Cardiac fibroblast (primary cell): ENCODE measurements around the gene TNS3.

Source experiments
- DNase-seq, 2 donors: peaks; one replicate each; pipeline versions ENCODE4 v3.0.0 to v3.0.0-alpha.2; 2010; ENCODE audit warnings: low read depth in 2 of 2
- H3K4me3 ChIP-seq, 2 donors: replicated peaks in 1 of 2; 1 replicate in 1 of 2; 2 replicates in 1 of 2; pipeline ENCODE4 v1.5.1; 2011; ENCODE audit warnings: low read depth in 2 of 2, low read length in 2 of 2, mild to moderate bottlenecking in 2 of 2, moderate library complexity in 1 of 2
- TF ChIP-seq, protein P1 (sequence below): IDR thresholded peaks from one replicate; pipeline ENCODE4 v1.5.1; 2011; ENCODE audit warnings: low read depth, mild to moderate bottlenecking, low read length, inconsistent platforms

The TNS3 gene

DNA sequence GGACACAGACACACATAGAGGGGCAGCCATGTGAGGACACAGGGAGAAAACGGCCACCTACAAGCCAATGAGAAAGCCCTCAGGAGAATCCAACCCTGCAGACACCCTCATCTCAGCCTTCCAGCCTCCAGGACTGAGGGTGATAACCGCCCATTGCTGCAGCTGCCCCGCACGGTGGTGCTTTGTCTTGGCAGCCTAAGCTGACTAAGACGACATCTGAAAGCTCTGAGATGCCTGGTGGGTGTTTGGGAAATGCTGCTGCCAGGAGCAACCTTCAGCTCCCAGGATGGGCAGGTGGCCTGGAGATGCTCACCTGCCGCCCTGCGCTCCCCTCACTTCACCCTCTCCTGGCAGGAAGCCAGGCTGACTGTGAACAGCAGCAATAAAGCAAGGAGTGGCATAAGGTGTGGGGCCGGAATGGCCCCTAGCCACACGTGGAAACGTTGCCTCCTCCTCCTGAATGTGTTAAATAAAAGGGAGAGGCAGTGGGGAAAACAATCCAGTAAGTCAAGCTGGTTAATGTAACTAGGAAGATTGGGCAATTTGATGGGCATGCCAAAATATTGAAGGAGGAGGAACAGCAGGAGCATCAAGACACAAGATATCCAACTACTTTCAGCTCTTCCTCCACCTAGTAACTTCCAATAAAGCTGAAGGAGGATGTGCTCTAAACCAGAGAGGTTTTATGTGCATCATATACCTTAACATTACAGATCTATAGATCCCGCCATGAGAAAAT lies 121.5 kb downstream of the TNS3 start:
- TF ChIP-seq, protein P1, sequence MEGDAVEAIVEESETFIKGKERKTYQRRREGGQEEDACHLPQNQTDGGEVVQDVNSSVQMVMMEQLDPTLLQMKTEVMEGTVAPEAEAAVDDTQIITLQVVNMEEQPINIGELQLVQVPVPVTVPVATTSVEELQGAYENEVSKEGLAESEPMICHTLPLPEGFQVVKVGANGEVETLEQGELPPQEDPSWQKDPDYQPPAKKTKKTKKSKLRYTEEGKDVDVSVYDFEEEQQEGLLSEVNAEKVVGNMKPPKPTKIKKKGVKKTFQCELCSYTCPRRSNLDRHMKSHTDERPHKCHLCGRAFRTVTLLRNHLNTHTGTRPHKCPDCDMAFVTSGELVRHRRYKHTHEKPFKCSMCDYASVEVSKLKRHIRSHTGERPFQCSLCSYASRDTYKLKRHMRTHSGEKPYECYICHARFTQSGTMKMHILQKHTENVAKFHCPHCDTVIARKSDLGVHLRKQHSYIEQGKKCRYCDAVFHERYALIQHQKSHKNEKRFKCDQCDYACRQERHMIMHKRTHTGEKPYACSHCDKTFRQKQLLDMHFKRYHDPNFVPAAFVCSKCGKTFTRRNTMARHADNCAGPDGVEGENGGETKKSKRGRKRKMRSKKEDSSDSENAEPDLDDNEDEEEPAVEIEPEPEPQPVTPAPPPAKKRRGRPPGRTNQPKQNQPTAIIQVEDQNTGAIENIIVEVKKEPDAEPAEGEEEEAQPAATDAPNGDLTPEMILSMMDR: no peak
- no peak overlapping the region for H3K4me3 ChIP-seq
- DNase-seq: no peak

DNA sequence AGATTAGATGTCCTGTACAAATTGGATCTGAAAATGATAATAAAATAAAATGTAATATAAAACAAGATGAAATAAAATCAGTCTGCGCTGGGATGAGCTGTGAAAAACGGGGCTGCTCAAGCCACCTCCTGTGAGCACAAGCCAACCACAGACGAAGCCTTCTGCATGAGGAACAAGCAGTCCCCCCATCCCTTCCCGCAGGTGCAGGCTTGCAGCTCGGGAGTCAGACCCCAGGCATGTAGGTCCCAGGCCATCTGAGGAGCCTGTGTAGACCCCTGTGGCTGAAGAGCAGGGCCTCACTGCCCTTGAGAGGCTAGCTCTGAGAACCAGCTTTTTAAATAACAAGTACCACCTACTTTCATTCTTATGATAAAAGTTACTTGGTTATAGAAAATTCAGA lies 123.4 kb downstream of the TNS3 start:
- DNase-seq: no peak
- H3K4me3 ChIP-seq: no peak overlapping the region
- TF ChIP-seq, protein P1: no peak

DNA sequence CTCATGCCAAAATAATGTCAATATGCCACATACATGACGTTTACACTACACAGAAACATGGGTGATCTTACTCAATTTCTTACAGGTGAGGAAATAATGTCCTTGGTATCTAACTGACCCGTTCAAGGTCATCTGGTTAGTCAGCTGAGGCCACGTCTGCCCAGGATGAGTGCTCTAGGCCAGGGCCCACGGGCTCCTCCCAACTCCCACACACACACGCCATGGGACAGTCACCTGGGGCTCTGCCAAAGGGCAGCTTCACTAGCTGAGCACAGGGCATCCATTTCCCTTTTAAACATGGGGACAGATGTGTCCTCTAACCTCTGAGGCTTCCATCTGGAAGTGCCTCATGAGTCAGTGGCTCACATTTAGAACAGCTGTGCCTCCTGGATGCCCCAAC lies 123.9 kb downstream of the TNS3 start:
- TF ChIP-seq, protein P1: no peak
- peak; percentile 68 to 92 for DNase-seq
- H3K4me3 ChIP-seq: no peak overlapping the region

- no peak overlapping the region for H3K4me3 ChIP-seq
- TF ChIP-seq, protein P1: no peak
- no peak for DNase-seq
Measured at GRCh38 chr7:47456210-47456955, 125.5 kb downstream of the TNS3 start.

DNA sequence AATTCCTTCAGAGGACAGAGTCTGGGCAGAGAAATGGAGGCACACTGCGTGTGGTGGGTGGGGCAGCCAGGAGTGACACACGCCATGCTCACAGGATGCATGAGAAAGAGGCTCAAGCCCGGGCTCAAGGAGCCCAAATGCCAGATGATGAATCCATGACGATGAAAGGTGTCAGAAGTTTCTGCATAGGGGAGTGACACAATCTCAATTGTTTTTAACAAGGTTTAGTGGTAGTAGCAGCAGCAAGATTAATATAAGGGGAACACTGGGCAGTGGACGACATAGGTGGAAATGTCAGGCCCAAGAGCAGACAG lies 126.1 kb downstream of the TNS3 start:
- H3K4me3 ChIP-seq: no peak overlapping the region
- no peak for DNase-seq
- TF ChIP-seq, protein P1: no peak

- TF ChIP-seq, protein P1: no peak
- H3K4me3 ChIP-seq: no peak overlapping the region
- DNase-seq: no peak
Measured at GRCh38 chr7:47454974-47455871, 126.7 kb downstream of the TNS3 start.
